NCI-H1436 treated with DMSO at 0.1 percent for 48 hours (cell line): Measurements from ENCODE around the gene LHX8.
"Not testable (repeated sequence)": the region's sequence is repeated elsewhere in the genome, so short reads cannot be mapped to it uniquely, and the experiment has no call there.

Experiments used
- DNase-seq: peaks from one replicate; lab custom pipeline; 2025; lab: John Stamatoyannopoulos, UW

Gene LHX8

DNA sequence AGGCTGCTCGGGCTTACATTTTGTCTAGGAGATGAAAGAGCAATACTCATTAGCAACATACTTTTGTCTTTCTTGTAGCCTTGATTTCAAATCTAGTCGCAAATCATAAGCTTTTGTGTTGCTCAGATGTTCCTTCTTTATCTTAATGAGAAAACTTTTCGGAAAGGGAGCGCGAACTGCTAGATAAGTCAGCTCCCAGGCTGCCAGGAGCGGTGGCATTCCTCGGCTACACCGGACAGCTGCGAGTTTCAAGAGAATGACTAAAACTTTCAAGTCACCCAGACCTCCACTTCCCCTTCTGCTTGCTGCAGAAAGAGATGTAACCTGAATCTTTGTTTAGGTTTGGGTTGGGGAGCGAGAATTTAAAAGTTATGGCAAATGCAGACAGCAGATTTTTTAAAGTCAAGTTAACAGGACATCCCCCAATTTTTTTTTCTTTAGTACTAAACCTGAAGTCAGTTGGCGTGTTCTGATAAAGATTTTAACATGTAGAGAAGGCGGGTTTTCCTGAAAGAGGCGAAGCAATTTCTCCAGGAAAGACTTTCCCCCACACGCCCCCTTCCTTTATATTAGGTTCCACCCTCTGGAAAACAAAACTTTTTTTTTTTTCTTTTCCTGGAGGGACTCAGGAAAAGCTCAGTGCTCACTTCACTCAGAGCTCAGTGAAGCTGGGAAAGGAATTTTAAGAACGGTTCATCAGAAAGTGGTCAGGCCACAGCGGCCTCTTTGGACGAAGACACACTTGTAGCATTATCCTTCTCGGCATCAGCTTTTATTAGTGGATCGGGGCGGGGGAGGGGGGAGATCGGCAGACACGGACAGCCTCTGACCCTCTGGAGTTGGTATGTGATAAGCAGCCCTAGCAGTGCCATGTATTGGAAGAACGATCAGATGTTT lies at the start of gene LHX8:
Gene LHX8, plus strand, starts transcription at position 639 of the 897 bp plus-strand sequence. CDS start 2,227 bp downstream, outside the sequence.
- no peak for DNase-seq

DNA sequence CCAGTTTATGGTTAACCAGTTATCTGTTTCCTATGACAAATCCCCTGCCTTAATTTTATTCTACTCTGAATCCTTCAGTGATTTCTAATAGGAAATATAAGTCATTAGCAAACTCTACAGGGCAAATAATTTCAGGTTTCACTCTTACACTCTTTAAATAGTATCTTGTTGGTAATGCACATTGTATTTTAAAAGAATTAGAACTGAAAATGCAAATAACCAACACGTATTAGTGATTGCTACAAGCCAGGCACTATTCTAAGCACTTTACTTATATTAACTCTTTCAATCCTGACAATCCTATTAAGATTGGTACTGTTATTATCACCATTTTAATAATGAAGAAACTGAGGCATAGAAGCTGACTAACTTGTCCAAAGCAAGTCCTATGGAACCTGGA lies 48.3 kb upstream of the LHX8 start:
- DNase-seq, result no peak

DNA sequence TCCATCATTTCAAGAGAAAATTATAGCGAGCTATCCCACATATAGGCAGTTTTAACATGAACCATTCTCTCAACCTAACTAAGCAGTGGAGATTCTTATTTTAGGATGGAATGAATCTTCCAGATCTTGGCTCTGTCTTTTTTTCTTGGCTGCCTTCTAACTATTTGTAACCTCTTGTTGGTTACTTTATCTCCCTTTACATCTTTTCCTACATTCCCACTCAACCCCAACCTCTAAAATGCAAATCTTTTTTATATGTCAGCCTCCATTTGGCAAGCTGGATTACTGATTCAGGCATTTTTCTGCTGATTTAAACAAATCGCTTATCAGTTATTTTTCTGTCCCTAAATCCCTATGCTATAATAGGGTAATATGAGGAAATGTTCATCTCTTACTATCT lies 46.9 kb upstream of the LHX8 start:
- DNase-seq, result no peak

DNA sequence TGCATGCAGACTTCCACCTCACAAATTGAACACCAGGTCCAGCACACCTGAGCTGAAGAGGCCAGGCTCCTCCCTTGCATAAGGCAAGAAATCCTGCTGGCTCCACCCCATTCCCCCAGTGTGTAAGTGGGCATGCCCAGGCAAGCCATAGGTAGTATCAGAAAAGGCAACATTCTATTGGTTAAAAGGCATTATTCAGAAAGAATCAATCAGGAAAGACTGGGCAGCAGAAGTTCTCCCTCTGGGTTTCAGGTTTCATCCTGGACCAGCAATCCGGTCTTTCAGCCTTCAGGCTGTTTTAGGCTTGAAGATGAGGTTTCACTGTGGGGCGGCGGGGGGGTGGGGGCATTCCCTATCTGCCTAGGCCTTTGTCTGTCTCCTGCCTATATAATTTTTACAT lies 42.0 kb upstream of the LHX8 start:
- DNase-seq, result no peak

DNA sequence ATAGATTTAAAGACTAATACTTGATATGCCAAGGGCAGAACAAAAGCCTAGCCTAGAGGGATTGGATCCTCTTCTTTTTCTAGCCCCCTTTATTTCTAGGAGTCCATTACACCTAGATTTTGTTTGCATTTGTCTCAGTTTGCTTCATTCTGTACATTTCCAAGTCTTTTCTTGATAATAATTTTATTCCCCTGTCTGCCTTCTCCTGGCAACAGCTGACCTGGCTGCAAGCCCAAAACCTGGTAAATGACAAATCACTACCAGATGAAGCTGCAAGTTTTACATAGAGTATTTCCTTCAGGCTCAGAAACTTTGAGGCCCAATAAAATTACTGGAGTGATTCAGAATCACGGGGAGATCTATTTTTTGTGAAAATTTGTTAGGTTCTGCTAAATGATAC lies 36.5 kb upstream of the LHX8 start:
- DNase-seq, result no peak

DNA sequence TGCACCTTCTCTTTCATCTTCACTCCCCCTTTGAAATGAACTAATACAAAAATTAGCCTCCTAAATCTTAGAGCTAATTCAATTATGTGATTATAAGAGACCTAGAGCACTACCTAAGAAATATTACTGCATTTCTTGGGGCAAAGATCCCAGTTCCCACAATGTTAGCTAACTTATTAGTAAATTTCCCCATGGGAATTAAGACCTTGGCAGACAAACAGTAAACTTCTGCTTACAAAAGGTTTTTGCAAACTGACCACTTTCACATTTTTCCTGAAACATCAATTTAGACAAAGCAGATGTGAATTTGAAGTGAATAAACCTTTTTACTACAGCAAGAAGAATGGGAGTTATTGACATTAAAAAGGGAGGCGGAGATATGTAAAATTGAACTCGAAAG lies 34.6 kb upstream of the LHX8 start:
- no peak for DNase-seq

DNA sequence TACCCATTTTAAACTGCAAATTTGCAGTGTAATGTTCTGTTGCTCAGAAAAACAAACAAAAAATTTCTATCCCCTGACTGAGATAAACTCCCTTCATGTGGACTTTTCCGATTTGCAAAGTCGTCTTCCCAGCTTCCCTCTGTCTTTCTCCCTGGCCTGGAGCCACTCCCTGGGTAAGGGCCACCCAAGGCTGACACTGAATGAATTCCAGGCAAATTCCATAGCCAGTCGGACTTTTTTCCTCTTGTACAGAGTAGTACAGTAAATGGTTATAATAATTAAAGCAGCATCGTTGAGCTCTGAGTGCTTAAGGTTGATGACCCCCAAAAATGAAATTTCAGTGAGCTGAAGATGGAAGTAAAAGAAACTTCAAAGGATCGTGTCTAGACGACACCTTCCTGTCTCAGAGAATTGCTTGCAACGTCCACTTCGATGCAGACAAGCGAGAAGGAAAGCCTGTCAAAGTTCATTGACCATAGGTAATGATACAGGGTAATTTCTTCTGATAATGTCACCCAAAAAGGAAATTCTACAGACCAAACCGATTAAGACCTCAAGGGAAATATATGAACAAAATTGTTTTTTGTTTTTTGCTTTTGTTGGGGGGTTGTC lies 33.6 kb upstream of the LHX8 start:
- DNase-seq, result no peak

DNA sequence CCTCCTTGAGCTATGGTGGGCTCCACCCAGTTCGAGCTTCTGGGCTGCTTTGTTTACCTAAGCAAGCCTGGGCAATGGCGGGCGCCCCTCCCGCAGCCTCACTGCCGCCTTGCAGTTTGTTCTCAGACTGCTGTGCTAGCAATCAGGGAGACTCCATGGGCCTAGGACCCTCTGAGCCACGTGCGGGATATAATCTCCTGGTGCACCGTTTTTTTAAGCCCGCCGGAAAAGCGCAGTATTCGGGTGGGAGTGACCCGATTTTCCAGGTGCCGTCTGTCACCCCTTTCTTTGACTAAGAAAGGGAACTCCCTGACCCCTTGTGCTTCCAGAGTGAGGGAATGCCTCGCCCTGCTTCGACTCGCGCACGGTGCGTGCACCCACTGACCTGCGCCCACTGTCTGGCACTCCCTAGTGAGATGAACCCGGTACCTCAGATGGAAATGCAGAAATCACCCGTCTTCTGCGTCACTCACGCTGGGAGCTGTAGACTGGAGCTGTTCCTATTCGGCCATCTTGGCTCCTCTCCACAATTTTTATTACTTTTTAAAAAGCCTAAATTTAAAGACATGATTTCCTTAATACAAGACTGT lies 21.7 kb upstream of the LHX8 start:
- not testable (repeated sequence) for DNase-seq

DNA sequence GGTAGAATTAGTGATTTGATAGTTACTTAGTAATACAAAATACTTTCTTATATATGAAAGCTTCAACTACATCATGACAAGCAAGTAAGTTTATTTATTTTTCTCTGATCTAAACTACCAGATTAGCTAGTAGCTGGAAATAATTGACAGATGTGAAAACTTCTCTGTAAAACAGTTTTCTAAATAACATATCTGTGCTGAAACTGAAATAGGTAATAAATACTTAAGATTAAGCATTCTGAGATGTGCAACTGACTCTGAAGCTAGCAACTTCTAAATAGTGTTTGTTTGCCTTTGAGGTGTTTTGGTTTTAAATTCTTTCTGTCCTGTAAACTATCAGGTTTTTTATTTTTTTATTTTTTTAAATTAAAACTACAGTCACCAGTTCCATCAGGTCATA lies 18.5 kb upstream of the LHX8 start:
- no peak for DNase-seq

DNA sequence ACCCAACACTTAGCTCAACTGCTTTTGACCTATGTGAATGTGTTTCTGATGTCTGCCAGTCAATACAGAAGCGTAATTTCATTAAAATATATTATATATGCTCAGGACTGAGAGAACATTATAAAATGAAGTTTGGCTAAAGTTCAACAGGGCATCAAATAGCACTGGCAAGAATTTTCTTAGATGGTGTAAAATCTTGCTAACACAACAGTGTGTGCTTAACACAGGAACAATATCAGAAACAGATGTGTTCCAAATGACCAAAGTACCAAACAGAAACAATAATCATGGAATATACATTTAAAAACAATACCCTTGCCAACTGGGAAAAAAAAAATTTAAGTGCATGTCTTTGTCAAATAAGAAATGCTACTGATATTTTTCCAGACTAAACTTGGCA lies 10.4 kb upstream of the LHX8 start:
- DNase-seq, result no peak

DNA sequence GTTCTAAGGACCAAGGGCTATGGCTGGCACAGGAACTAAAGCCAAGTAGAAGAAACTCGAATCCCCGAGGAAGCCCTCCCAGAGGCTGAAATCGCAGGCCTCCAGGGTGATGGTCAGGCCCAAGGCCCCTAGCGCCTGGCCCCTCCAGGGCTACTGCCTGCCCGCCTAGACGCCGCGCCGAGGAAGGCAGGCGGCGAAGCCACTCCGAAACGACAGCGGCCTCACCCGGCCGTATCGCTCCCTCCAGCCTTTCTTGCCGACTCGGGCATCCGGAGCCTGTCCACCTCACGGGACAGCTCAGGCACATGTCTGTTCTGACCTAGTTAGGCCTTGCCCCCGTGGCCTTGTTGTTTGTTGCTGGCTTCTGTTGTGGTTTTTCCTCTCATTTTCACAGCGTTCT lies 9.7 kb upstream of the LHX8 start:
- DNase-seq, result no peak

DNA sequence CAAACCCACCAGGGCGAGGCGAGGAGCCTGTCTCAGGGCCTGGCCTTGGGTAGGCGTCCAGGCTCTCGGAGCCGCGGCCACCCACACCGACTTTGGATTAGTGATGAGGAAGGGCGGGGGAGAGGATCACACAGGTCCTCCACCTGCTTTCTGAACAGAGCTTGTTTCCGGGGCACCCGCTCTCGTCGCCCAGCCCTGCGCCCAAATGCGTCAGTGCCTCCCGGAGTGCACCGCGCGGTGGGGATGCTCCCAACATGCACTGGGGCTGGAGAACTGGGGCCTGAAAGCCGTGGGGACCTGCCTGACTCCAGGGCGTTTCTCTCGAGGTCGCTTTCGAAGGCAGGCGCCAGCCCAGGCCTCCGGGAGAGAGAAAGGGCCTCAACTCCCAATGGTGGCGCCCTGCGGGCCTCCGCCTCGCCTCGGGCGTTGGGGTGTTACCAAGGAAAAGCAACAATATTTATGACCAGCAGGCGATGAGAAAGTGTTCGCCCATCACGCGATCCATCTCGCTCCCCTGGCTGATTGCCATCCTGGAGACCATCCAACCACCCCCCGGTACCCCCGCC lies 8.9 kb upstream of the LHX8 start:
- DNase-seq, result no peak

DNA sequence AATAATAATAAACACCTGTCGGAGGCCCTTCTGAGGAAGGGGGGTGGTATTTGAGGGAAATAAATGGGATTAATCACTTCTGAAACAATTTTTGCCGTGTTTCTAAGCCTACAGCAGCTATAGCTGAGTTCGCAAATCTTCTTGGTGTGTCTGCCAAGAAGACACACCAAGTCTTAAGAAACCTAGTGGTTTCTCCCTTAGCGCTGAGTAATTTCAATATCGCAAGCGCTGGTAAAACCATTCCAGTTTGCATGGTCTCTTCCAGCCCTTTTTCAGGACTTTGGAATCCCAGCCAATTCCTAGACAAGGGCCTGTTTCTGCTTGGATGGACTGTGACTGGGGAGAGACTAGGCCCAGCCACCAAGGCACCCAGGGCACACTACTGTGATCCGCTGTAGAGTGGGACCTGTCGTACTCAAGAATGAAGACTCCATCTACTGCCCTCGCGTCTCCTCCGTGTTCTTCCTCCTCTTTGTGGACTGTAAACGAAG lies 7.5 kb upstream of the LHX8 start:
- DNase-seq, result no peak

DNA sequence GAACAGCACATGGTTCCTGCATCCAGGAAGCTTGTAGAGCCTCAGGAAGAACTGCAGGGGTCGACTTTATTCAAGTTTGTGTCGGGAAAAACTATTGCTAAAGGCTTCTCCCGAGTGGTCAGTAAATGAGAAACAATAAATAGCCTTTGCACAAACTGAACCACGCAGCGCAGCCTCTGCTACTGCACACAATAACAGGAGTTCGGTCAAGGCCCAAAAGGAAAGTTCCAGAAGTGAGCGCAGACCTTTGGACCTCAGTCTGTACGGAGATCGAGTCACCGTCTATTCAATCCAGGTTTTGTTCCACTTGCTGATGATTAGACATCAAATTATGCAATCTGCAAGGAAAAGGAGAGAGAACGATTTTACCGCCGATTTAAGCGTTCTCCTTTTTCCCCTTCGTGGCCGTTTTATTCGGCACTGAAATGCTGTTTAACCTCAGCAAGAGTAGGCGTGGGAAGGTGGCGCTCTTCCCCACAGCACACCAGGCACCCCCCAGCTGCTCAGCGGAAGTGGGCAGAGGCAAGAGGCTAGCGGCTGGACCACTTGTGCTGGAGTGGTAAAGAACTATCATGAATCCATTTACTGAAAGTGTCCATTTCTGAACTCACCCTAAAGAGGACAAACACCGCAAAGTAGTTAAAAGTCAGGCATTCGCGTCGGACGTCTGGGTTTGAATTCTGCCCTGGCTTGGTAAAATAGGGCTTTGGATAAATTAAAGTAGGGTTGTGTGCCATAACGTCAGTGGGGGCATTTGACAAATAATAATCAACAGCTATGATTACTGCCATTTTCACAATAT lies 6.1 kb upstream of the LHX8 start:
- no peak for DNase-seq

DNA sequence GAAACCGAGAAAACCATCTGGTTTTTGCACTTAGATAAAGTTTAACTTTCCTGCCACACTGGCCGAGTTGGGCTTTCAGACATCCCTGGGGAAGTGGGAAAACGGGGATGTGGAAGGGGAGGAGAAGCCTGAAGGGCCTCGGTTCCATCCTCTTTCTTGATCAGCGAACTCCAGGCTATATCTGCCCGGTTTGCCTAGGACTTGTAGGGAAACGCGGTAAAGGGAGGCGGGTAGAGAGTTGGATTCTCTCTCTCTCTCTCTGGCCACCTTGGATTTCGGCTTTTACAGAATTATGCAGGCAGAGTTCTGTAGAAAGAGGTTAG lies 4.6 kb upstream of the LHX8 start:
- DNase-seq, result no peak

DNA sequence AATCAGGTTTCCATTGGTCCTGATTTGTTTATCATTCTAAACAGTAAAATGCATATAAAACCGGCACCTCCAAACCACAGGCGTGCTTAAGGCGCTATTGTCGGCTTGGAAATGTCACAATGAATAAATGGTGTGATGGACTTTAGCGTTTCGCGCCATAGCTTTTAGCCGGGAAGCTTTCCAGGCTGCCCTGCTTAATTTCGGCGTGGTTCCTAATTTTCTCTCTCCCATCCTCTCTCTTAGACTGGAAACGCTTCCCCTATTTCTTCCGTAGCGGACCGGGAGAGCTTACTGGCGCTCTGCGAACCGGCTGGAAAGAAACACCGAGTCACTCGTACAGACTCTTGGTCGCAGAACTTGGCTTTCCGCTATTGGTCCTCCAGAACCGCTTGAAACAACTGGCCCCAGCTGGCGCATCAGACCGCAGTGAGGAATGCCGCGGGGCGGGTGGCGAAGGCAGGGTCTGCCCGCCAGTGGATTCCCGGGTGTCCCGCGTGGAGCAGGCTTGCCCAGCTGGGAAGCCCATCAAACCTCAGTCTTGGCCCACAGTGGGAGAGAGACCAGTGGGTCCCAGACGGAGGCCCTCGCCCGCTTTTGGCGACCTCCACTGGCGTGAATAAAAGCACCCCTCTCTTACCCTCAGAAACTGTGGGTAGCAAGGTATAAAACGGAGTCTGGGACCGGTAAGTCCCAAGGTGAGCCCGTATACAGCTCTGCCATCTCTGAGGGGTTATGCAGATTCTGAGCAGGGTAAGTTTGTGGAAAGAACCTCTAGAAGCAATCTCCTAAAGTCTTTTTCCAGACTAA lies 4.0 kb upstream of the LHX8 start:
- DNase-seq, result no peak

DNA sequence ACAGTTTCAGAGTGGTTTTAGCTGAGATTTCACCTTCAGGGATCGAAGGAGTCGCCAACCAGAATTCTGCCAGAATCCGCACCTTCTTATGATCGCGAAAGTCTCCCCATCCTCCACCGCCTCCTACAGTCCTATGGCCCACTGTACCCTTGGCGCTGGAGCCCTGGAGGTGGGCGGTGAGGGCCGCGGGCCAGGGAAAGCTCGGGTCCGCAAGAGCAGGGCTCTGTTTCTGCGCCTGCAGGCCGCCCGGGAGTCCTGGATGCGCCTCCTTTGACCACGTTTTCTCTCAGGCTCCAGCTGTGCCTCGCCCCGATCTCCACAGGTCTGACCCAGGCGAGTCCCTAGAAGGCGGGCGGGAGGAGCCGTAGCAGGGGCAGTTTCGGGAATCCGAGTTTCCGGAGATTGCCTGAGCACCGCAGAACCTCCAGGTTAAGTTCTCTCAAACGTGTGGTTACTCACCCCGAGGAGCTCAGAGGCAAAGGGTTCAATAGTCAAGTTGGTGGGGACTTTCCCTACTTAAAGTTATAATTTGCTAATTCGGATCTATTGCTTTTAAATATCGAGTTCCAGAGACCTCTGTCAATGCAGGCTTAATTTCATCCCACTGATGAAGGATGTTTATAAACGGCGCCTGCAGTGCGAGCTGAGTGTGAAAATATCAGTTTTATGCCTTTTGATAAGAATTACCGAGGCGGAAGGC lies 3.2 kb upstream of the LHX8 start:
- no peak for DNase-seq

DNA sequence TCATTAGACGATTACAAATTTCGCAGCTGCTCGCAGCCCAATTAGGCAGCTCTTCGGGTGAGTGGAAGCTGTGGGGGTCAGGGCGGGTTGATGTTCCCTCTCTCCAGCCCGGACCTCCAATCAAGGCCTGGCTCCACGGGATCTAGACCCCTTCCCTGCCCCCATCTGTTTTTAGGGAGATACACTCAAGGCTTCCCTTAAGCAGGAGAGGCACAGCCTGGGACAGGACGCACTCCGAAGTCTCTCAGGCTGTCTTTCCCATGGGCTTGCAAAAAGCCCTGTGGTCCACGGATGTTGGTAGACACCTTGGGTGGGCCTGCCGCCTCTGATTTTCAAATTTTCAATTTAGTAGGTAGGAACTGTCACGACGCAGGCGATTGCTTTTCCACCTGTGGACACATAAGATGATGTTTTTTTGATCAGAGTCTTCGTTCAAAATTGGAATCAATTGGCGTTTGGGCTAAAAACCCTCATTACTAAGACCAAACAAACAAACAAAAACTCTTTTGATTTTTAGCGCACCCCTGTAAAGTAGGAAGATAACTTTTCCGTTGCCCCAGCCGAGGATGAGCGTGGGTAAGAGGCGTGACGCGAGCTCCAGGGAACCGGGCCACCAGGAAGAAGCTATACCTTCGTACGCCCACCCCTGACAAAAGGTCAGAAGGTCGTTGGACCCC lies 2.5 kb upstream of the LHX8 start:
- no peak for DNase-seq

DNA sequence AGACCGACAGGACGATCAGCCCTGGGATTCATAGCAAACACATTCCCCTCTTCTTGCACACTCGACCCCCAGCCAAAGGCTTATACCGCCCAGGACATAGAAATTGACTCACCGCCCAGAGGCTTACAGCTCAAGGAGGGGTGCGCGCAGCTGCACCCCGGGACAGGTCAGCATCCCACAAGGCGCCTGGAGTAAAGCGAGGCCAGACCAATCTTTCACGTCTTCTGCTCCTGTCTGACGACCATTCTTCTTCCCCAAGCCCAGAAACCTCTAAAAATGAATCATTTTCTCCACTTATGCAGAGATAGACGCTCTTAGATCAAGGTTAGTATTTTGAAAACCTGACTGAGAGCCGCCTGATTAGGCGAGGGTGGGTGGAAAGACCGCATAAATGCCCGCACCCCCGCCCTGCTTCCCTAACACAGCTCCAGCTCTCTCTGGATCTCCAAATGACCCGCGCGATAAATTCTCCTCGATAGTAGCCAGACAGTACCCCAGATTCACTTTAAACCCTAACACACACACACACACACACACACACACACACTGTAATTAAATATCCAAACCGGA lies 1.9 kb upstream of the LHX8 start:
- no peak for DNase-seq
